NB4 (cell line): ENCODE data around the gene ZC3H7A.

Experiments used
- CTCF ChIP-seq: IDR thresholded peaks from one replicate; pipeline ENCODE4 v1.5.1; 2012; ENCODE audit warnings: low read depth, low read length
- MAX ChIP-seq: IDR thresholded peaks from 2 replicates; pipeline ENCODE4 v1.6.1; 2011; ENCODE audit warnings: low read depth, low read length
- MYC ChIP-seq: IDR thresholded peaks from 2 replicates; pipeline ENCODE4 v1.6.1; 2011; ENCODE audit warnings: low read depth, low read length
- POLR2A ChIP-seq: IDR thresholded peaks from 2 replicates; pipeline ENCODE4 v1.6.1; 2011; ENCODE audit warnings: mild to moderate bottlenecking; ENCODE audit not compliant: insufficient read length; ENCODE audit errors: extremely low read depth

- TF ChIP-seq CTCF (no peak), POLR2A (no peak), MAX (no peak), MYC (no peak)
Measured at GRCh38 chr16:11797957-11798299, 870 bp upstream of the ZC3H7A start.
